A549 (cell line): Measurements from ENCODE around the gene COMMD10. TPM values are rescaled to one million over a fixed set of nuclear protein-coding genes. Genes with fewer than 3 reads are reported as not detected.

Experiments
- ATAC-seq, 2 experiments: fragments of 200-7000 bp in 1 of 2; fragments of >200 bp in 1 of 2; cut with Nextera tagmentation in 1 of 2; cut with Tn5 transposase in 1 of 2; 3 replicates each; pipeline versions ENCODE4 v1.8.0 to v1.9.1; 2018 to 2020; ENCODE audit warnings: mild to moderate bottlenecking in 1 of 2, moderate library complexity in 1 of 2
- CTCF ChIA-PET: fragments of 300-600 bp; sonication (Branson Sonifier 250); formaldehyde crosslinking; extraction: SDS; loops from one replicate; lab custom pipeline; 2021; ENCODE audit warnings: antibody characterized with exemption, inconsistent platforms; lab: Yijun Ruan, JAX
- POLR2A ChIA-PET: fragments of 350-600 bp; formaldehyde crosslinking; extraction: SDS; loops from one replicate; lab custom pipeline; 2021; ENCODE audit warnings: antibody characterized with exemption, inconsistent platforms; lab: Yijun Ruan, JAX
- DNase-seq, 2 experiments: peaks; one replicate each; pipeline versions ENCODE4 v3.0.0 to v3.0.0-alpha.2; 2011 to 2016; ENCODE audit warnings: low read depth in 1 of 2, low spot score in 1 of 2
- FAIRE-seq: peaks from 2 replicates; lab custom pipeline; 2011; peaks lifted over from hg19 to GRCh38; lab: Jason Lieb, UNC
- H3K27ac ChIP-seq, 2 experiments: fragments of >200 bp; sonication (Bioruptor Twin); formaldehyde crosslinking; 3 replicates each; pipeline ENCODE4 v1.5.1; 2016 to 2017
- H3K4me1 ChIP-seq: fragments of >200 bp; sonication (Bioruptor Twin); formaldehyde crosslinking; 3 replicates; pipeline ENCODE4 v1.6.1; 2016
- H3K4me2 ChIP-seq: fragments of >200 bp; sonication (Bioruptor Twin); formaldehyde crosslinking; 3 replicates; pipeline ENCODE4 v1.6.1; 2016
- H3K4me3 ChIP-seq: fragments of >200 bp; sonication (Bioruptor Twin); formaldehyde crosslinking; 3 replicates; pipeline ENCODE4 v1.5.1; 2016
- H3K9me3 ChIP-seq: fragments of >200 bp; sonication (Bioruptor Twin); formaldehyde crosslinking; 3 replicates; pipeline ENCODE4 v1.6.1; 2016
- CBX2 ChIP-seq: fragments of 200-600 bp; sonication (generic); IDR thresholded peaks from 2 replicates; pipeline ENCODE4 v1.6.1; 2016; ENCODE audit warnings: low read depth, mild to moderate bottlenecking, borderline replicate concordance
- CTCF ChIP-seq: fragments of >200 bp; sonication (Bioruptor Twin); formaldehyde crosslinking; IDR thresholded peaks from 3 replicates; pipeline ENCODE4 v1.5.1; 2016
- EHMT2 ChIP-seq: fragments of 200-600 bp; sonication (generic); IDR thresholded peaks from 2 replicates; pipeline ENCODE4 v1.6.1; 2016; ENCODE audit warnings: antibody characterized with exemption, low read depth, mild to moderate bottlenecking, moderate library complexity
- ESRRA ChIP-seq: fragments of 150-350 bp; IDR thresholded peaks from 2 replicates; pipeline ENCODE4 v1.6.1; 2014; ENCODE audit warnings: mild to moderate bottlenecking, low read length, borderline replicate concordance
- FOSB ChIP-seq: fragments of 250-450 bp; sonication (Bioruptor Pico); IDR thresholded peaks from 2 replicates; pipeline ENCODE4 v1.5.0; 2020; ENCODE audit warnings: mild to moderate bottlenecking, moderate library complexity
- FOXS1 ChIP-seq: fragments of 250-450 bp; sonication (Bioruptor Pico); IDR thresholded peaks from 2 replicates; pipeline ENCODE4 v1.5.0; 2020; ENCODE audit warnings: mild to moderate bottlenecking, moderate library complexity
- HDAC2 ChIP-seq: fragments of 200-600 bp; sonication (generic); IDR thresholded peaks from 2 replicates; pipeline ENCODE4 v1.6.1; 2016
- HES2 ChIP-seq: fragments of >200 bp; sonication (Bioruptor Twin); formaldehyde crosslinking; IDR thresholded peaks from 2 replicates; pipeline ENCODE4 v1.6.1; 2016
- HMGXB4 ChIP-seq: fragments of 250-450 bp; sonication (Bioruptor Pico); IDR thresholded peaks from 2 replicates; pipeline ENCODE4 v1.5.0; 2021; ENCODE audit warnings: mild to moderate bottlenecking, moderate library complexity, borderline replicate concordance
- JUNB ChIP-seq: fragments of >200 bp; sonication (Bioruptor Twin); formaldehyde crosslinking; IDR thresholded peaks from 2 replicates; pipeline ENCODE4 v1.6.1; 2016
- MAFK ChIP-seq: fragments of 450-650 bp; IDR thresholded peaks from 2 replicates; pipeline ENCODE4 v1.6.1; 2014; ENCODE audit not compliant: partially characterized antibody
- MAX ChIP-seq: IDR thresholded peaks from 2 replicates; pipeline ENCODE4 v1.6.1; 2012
- MAZ ChIP-seq: fragments of 150-350 bp; IDR thresholded peaks from 2 replicates; pipeline ENCODE4 v1.6.1; 2014; ENCODE audit warnings: antibody characterized with exemption, low read depth, low read length, borderline replicate concordance
- MYC ChIP-seq: IDR thresholded peaks from 2 replicates; pipeline ENCODE4 v1.6.1; 2012; ENCODE audit warnings: mild to moderate bottlenecking, inconsistent platforms, low read length, improper control_type of control experiment, borderline replicate concordance
- NFE2L2 ChIP-seq: fragments of 150-350 bp; conservative IDR thresholded peaks from 2 replicates; pipeline ENCODE4 v1.6.1; 2014; ENCODE audit warnings: low read length
- POLR2AphosphoS2 ChIP-seq: conservative IDR thresholded peaks from 2 replicates; pipeline ENCODE4 v1.6.1; 2012; ENCODE audit warnings: low read length, improper control_type of control experiment, inconsistent platforms
- RARB ChIP-seq: fragments of 250-450 bp; sonication (Bioruptor Pico); IDR thresholded peaks from 2 replicates; pipeline ENCODE4 v1.8.0; 2021; ENCODE audit warnings: mild to moderate bottlenecking, moderate library complexity
- RCOR1 ChIP-seq: fragments of 150-350 bp; IDR thresholded peaks from 2 replicates; pipeline ENCODE4 v1.6.1; 2014; ENCODE audit warnings: antibody characterized with exemption, low read length, low read depth
- REST ChIP-seq: fragments of 200-600 bp; sonication (generic); IDR thresholded peaks from 2 replicates; pipeline ENCODE4 v1.6.1; 2016; ENCODE audit warnings: antibody characterized with exemption, mild to moderate bottlenecking, moderate library complexity
- RFX5 ChIP-seq: fragments of 450-650 bp; IDR thresholded peaks from 2 replicates; pipeline ENCODE4 v1.7.1; 2014; ENCODE audit warnings: antibody characterized with exemption, mild to moderate bottlenecking, moderate library complexity
- TFCP2L1 ChIP-seq: fragments of 250-450 bp; sonication (Bioruptor Pico); IDR thresholded peaks from 2 replicates; pipeline ENCODE4 v1.5.0; 2021; ENCODE audit warnings: mild to moderate bottlenecking
- ZC3H11A ChIP-seq: fragments of 450-650 bp; IDR thresholded peaks from 2 replicates; pipeline ENCODE4 v1.6.1; 2014; ENCODE audit warnings: antibody characterized with exemption, mild to moderate bottlenecking
- WGBS: methylation state at CpG from one replicate; pipeline ENCODE4 v1.1.6; 2017; ENCODE audit errors: missing lambda C conversion rate; 5-methylcytosine and 5-hydroxymethylcytosine counted together
- polyA plus RNA-seq, 4 experiments: library from polyadenylated mRNA; depleted of rRNA in 3 of 4; stranded (reverse); fragments of >200 nt; fragmentation: RNase III in 1 of 4; extraction: RNeasy Plus Mini Kit Qiagen cat#74134 plus additional on column Dnase treatment in 1 of 4; gene quantifications; 2 replicates in 3 of 4; 3 replicates in 1 of 4; pipeline ENCODE4 v1.2.3, GENCODE V29; 2011 to 2017

The COMMD10 gene
- polyA plus RNA-seq, 2 of the 4 experiments (the other 2 are of a cell fraction) = 40.2 to 63.9 TPM

- TF ChIP-seq REST (no peak), HDAC2 (no peak), CTCF (no peak)
These were observed 3.2 kb downstream of the COMMD10 start (continued) for GRCh38 chr5:116088062-116088461.

- DNase-seq (no peak), FAIRE-seq (no peak), ATAC-seq (no peak)
- ChIA-PET POLR2A (no interaction called here), CTCF (no interaction called here)
- peaks cover 5% of the 10 kb centered on the region; the same call in 1 of the 3 replicates for H3K4me1 ChIP-seq
- H3K9me3 ChIP-seq = no peaks in the 10 kb centered on the region
- no peak overlapping the region for H3K27ac ChIP-seq
- TF ChIP-seq JUNB (no peak), MAFK (no peak), RFX5 (no peak), CBX2 (no peak), NFE2L2 (no peak), RCOR1 (no peak), TFCP2L1 (CRISPR knock-in tag) (no peak), FOXS1 (CRISPR knock-in tag) (no peak), MAX (no peak), HMGXB4 (no peak), ZC3H11A (no peak), HES2 (no peak), RARB (CRISPR knock-in tag) (no peak), POLR2AphosphoS2 (no peak), EHMT2 (no peak), MAZ (no peak), MYC (no peak), FOSB (CRISPR knock-in tag) (no peak), CTCF (no peak), ESRRA (no peak)
- H3K4me2 ChIP-seq = no peak overlapping the region
- WGBS = 91% methylated on average over 3 of the region's 3 CpGs
- H3K4me3 ChIP-seq = no peak overlapping the region
These were observed 5.5 kb downstream of the COMMD10 start for GRCh38 chr5:116090302-116090701.
